Mucosa of stomach (tissue), 1 donor: Measurements from ENCODE around the gene MEIS1.

Source experiments
- H3K27me3 ChIP-seq: one replicate; pipeline ENCODE4 v1.7.0; 2013; ENCODE audit warnings: mild to moderate bottlenecking, low read length; ENCODE audit not compliant: control insufficient read depth, insufficient read depth
- H3K36me3 ChIP-seq: one replicate; pipeline ENCODE4 v1.7.0; 2013; ENCODE audit warnings: low read length; ENCODE audit not compliant: control insufficient read depth, insufficient read depth
- H3K4me1 ChIP-seq: one replicate; pipeline ENCODE4 v1.7.0; 2013; ENCODE audit warnings: mild to moderate bottlenecking, low read length; ENCODE audit not compliant: control insufficient read depth, insufficient read depth
- H3K4me3 ChIP-seq: one replicate; pipeline ENCODE4 v1.7.0; 2013; ENCODE audit warnings: low read length
- H3K9ac ChIP-seq: one replicate; pipeline ENCODE4 v1.7.0; 2013; ENCODE audit warnings: mild to moderate bottlenecking, low read length, moderate library complexity
- H3K9me3 ChIP-seq: one replicate; pipeline ENCODE4 v1.7.0; 2013; ENCODE audit warnings: mild to moderate bottlenecking, low read length, moderate library complexity; ENCODE audit not compliant: control insufficient read depth
- donor health status: Pancreatic carcinoma.

MEIS1 gene

GRCh38 chr2:66512626-66513025 lies 77.7 kb downstream of the MEIS1 start:
- Histone ChIP-seq H3K4me1 (peaks cover 28% of the 10 kb centered on the region), H3K9ac (no peak overlapping the region), H3K27me3 (no peaks in the 10 kb centered on the region), H3K4me3 (no peak overlapping the region), H3K9me3 (no peaks in the 10 kb centered on the region), H3K36me3 (no peaks in the 10 kb centered on the region)

DNA sequence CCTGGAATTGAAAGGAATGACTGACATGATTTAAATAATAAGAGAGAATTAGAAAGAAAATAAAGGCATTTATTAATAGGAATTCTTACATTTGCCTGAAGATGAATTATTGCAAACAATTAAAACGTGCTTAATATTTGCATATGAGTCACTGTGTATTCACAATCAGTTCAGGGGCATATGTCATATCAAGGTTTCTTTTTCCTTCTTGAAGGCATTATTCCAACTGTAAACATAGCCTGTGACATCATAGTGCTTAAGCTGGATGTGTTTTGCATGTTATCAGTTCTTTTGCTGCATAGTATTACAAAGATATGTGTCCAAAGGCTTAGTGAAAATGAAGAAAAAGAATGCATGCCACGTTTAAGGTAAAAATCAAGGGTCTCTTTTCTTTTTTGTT lies 80.8 kb downstream of the MEIS1 start:
- H3K9me3 ChIP-seq = no peaks in the 10 kb centered on the region
- no peaks in the 10 kb centered on the region for H3K27me3 ChIP-seq
- peaks cover 16% of the 10 kb centered on the region for H3K4me1 ChIP-seq
- H3K4me3 ChIP-seq = no peak overlapping the region
- no peaks in the 10 kb centered on the region for H3K36me3 ChIP-seq
- no peak overlapping the region for H3K9ac ChIP-seq

- Histone ChIP-seq H3K27me3 (no peaks in the 10 kb centered on the region), H3K9ac (no peak overlapping the region), H3K9me3 (no peaks in the 10 kb centered on the region), H3K4me3 (no peak overlapping the region), H3K4me1 (peaks cover 16% of the 10 kb centered on the region), H3K36me3 (no peaks in the 10 kb centered on the region)
Measured at GRCh38 chr2:66516499-66516898, 81.6 kb downstream of the MEIS1 start.

GRCh38 chr2:66517772-66518171 lies 82.8 kb downstream of the MEIS1 start:
- Histone ChIP-seq H3K4me1 (peaks cover 16% of the 10 kb centered on the region), H3K4me3 (no peak overlapping the region), H3K27me3 (no peaks in the 10 kb centered on the region), H3K9me3 (no peaks in the 10 kb centered on the region), H3K36me3 (no peaks in the 10 kb centered on the region), H3K9ac (no peak overlapping the region)

- H3K4me1 ChIP-seq = peaks cover 16% of the 10 kb centered on the region
- H3K9me3 ChIP-seq = no peaks in the 10 kb centered on the region
- no peaks in the 10 kb centered on the region for H3K27me3 ChIP-seq
- no peak overlapping the region for H3K4me3 ChIP-seq
- H3K9ac ChIP-seq = no peak overlapping the region
- no peaks in the 10 kb centered on the region for H3K36me3 ChIP-seq
Measured at GRCh38 chr2:66519264-66519843, 84.4 kb downstream of the MEIS1 start.

DNA sequence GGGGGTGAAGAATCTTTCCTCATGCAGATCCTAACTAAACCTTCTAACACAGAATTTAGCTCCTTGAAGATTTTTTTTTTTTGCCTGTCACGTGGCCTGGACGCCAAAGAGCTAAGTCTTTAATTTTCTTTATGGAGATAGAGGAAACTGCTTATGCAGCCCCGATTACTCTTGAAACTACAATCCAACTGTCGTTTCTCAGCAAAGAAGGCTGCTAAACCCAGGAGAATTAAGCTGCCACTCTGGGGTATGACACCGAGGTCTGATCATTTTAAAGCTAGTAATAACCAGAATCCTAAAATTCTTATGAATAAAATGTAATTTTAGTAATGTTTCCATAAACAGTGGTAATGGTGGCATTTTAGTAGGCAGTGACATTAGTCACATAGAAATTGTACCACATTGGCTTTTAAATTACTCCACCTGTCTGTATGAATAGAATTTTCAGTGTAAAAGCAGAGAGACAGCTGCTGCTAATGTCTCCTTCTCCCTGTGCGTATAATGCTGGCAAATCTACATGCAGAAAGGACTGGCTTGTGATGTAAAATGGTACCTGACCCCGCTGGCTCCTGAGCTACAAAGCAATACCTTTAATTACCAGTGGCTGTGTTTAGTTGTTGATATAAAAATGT lies 86.5 kb downstream of the MEIS1 start:
- no peaks in the 10 kb centered on the region for H3K27me3 ChIP-seq
- peaks cover 13% of the 10 kb centered on the region for H3K4me1 ChIP-seq
- no peaks in the 10 kb centered on the region for H3K9me3 ChIP-seq
- H3K9ac ChIP-seq = no peak overlapping the region
- no peak overlapping the region for H3K4me3 ChIP-seq
- no peaks in the 10 kb centered on the region for H3K36me3 ChIP-seq

GRCh38 chr2:66522611-66523376 lies 87.9 kb downstream of the MEIS1 start:
- no peaks in the 10 kb centered on the region for H3K27me3 ChIP-seq
- no peak overlapping the region for H3K9ac ChIP-seq
- H3K36me3 ChIP-seq = no peaks in the 10 kb centered on the region
- H3K9me3 ChIP-seq = no peaks in the 10 kb centered on the region
- H3K4me1 ChIP-seq = peaks cover 13% of the 10 kb centered on the region
- H3K4me3 ChIP-seq = no peak overlapping the region

- H3K9ac ChIP-seq = no peak overlapping the region
- H3K4me1 ChIP-seq = peaks cover 13% of the 10 kb centered on the region
- H3K36me3 ChIP-seq = no peaks in the 10 kb centered on the region
- H3K4me3 ChIP-seq = no peak overlapping the region
- no peaks in the 10 kb centered on the region for H3K27me3 ChIP-seq
- H3K9me3 ChIP-seq = no peaks in the 10 kb centered on the region
Measured at GRCh38 chr2:66523377-66523969, 88.5 kb downstream of the MEIS1 start.

DNA sequence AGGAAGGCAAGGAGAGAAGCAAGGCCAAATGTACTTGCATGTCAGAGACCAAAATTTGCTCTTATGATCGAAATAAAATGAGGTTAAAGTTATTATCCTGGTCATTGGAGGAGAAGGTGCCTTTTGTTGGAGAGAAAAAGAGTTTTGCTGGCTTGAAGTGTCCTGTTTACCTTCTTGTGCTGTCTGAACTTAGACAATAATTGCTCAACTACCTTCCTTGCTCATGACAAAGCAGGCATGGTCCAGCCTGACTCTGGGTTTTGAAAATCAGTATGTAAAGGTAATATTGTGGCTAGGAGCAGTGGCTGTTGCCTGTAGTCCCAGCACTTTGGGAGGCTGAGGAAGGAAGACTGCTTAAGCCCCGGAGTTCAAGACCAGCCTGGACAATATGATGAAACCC lies 89.1 kb downstream of the MEIS1 start:
- Histone ChIP-seq H3K4me3 (no peak overlapping the region), H3K36me3 (no peaks in the 10 kb centered on the region), H3K9me3 (no peaks in the 10 kb centered on the region), H3K4me1 (peaks cover 13% of the 10 kb centered on the region), H3K9ac (no peak overlapping the region), H3K27me3 (no peaks in the 10 kb centered on the region)

GRCh38 chr2:66525606-66526005 lies 90.7 kb downstream of the MEIS1 start:
- peaks cover 15% of the 10 kb centered on the region for H3K4me1 ChIP-seq
- no peaks in the 10 kb centered on the region for H3K36me3 ChIP-seq
- H3K27me3 ChIP-seq = no peaks in the 10 kb centered on the region
- H3K9ac ChIP-seq = no peak overlapping the region
- no peaks in the 10 kb centered on the region for H3K9me3 ChIP-seq
- H3K4me3 ChIP-seq = no peak overlapping the region

DNA sequence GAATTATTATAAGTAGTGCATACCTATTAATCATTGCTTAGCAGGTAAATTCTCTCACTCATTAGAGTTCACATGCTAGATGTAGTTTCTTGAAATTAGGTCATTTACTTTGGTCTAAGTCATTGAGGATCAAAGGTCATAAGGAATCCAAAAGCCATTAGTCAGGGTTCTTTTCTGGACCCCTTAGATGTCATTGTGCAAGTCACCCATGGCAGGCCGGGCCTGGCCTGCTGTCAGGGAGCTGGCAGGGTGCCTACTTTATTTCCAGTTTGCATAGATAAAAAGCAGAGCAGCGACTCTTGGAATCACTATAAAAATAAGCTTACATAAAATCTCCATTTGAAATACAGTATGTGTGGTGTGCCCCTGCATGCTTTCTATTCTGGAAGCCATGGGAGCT lies 91.3 kb downstream of the MEIS1 start:
- H3K36me3 ChIP-seq = no peaks in the 10 kb centered on the region
- no peak overlapping the region for H3K4me3 ChIP-seq
- peaks cover 19% of the 10 kb centered on the region for H3K4me1 ChIP-seq
- no peak overlapping the region for H3K9ac ChIP-seq
- no peaks in the 10 kb centered on the region for H3K27me3 ChIP-seq
- no peaks in the 10 kb centered on the region for H3K9me3 ChIP-seq
